ENCODE measurements around the gene COLQ. TPM values are rescaled to one million over a fixed set of nuclear protein-coding genes. Genes with fewer than 3 reads are reported as not detected.

COLQ gene
- total RNA-seq, 1 experiment from 2014 or later, result 1.9 TPM

DNA sequence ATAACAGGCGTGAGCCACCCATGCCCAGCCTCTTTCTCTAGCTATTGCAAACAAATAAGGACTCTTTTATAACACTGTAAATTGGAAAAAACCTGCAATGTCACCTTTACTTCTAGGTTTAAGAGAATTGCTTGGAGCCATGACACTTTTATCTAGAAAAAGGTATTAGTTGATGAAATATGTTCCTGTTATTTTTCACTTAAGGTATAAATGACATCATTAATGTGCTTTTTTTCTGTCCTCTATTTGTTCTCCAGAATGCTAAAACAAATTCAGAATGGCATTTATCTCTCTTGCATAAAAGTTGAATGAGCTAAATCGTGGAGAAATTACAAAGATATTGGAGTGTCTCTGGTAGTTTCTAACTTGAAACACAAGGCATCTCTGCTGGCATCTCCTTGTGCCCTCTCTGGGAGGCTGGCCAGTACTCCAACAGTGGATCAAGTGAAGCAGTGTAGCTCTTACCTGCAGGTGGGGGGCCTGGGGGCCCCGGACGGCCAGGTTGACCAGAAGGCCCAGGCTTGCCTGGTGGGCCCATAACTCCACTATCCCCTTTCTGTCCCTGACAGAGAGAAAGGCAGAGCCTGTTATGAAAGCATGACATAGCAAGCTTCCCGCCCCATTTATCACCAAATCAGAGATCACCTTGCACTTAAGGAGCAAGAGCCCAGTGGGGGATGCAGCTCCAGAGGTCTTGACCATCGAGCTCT, 55.5 kb downstream of the COLQ start (continued):
- TF ChIP-seq YY1 (IDR thresholded peaks at IDR 0.05; ENCODE audit: extremely low read depth, insufficient replicate concordance, low read depth, low read length) (no peak), FOSL1 (IDR thresholded peaks at IDR 0.05; ENCODE audit: low read depth) (no peak), ZNF274 (IDR thresholded peaks at IDR 0.05; ENCODE audit: low read depth, low read length) (no peak), CEBPB (IDR thresholded peaks at IDR 0.05; ENCODE audit: low read depth) (no peak), RAD21 (IDR thresholded peaks at IDR 0.05; ENCODE audit: low read depth) (no peak), ZFX (IDR thresholded peaks at IDR 0.05) (no peak)
- TF ChIP-seq, protein P1, sequence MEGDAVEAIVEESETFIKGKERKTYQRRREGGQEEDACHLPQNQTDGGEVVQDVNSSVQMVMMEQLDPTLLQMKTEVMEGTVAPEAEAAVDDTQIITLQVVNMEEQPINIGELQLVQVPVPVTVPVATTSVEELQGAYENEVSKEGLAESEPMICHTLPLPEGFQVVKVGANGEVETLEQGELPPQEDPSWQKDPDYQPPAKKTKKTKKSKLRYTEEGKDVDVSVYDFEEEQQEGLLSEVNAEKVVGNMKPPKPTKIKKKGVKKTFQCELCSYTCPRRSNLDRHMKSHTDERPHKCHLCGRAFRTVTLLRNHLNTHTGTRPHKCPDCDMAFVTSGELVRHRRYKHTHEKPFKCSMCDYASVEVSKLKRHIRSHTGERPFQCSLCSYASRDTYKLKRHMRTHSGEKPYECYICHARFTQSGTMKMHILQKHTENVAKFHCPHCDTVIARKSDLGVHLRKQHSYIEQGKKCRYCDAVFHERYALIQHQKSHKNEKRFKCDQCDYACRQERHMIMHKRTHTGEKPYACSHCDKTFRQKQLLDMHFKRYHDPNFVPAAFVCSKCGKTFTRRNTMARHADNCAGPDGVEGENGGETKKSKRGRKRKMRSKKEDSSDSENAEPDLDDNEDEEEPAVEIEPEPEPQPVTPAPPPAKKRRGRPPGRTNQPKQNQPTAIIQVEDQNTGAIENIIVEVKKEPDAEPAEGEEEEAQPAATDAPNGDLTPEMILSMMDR (IDR thresholded peaks at IDR 0.05 in 2 of 3, conservative IDR thresholded peaks at IDR 0.05 in 1 of 3; ENCODE audit: borderline replicate concordance in 1 of 3, insufficient read depth in 1 of 3, low read depth in 2 of 3, low read length in 2 of 3), result no peak
- TF ChIP-seq, protein P2, sequence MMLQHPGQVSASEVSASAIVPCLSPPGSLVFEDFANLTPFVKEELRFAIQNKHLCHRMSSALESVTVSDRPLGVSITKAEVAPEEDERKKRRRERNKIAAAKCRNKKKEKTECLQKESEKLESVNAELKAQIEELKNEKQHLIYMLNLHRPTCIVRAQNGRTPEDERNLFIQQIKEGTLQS (IDR thresholded peaks at IDR 0.05), result no peak

- ATAC-seq (no peak), DNase-seq (ENCODE audit: low read depth, low spot score) (no peak)
- Histone ChIP-seq H2AFZ (ENCODE audit: low read depth, low read length, poor library complexity, severe bottlenecking) (no peak overlapping the region), H4K20me1 (ENCODE audit: insufficient read depth) (no peaks in the 10 kb centered on the region), H3K27me3 (ENCODE audit: insufficient read depth, low read length) (no peaks in the 10 kb centered on the region), H3K36me3 (ENCODE audit: control insufficient read depth in 1 of 2, insufficient read depth in 2 of 2, low read length in 2 of 2) (no peaks in the 10 kb centered on the region), H3K9me3 (ENCODE audit: control insufficient read depth in 1 of 2, insufficient read depth in 1 of 2, low read depth in 1 of 2, low read length in 2 of 2) (no peaks in the 10 kb centered on the region), H3K4me1 (ENCODE audit: control insufficient read depth in 1 of 2, insufficient read depth in 2 of 2, low read length in 2 of 2) (peaks cover 0 to 13% of the 10 kb centered on the region in 2 experiments; a peak in 2 of 4 replicates), H3K4me2 (ENCODE audit: low read length) (no peak overlapping the region), H3K4me3 (replicated peaks in 1 of 2; ENCODE audit: low read depth in 1 of 2, low read length in 2 of 2) (no peak overlapping the region), H3K9me2 (ENCODE audit: insufficient read depth) (0 out of 2 replicates have a peak, but pooled peaks cover 3% of the 10 kb centered on the region), H3K79me2 (ENCODE audit: insufficient read depth, low read length) (no peaks in the 10 kb centered on the region), H3K27ac (ENCODE audit: low read depth, low read length) (no peak overlapping the region), H3K9ac (ENCODE audit: low read length) (no peak overlapping the region)
- no TSS peak for BruUV-seq (replicated peaks)
- POLR2A ChIA-PET, result no interaction called here
- intact Hi-C loops (cut with micrococcal nuclease), result no loop called here
- CTCF ChIA-PET, result no interaction called here
- RAD21 ChIA-PET (ENCODE audit: low non-redundant PET in 1 of 2, low total read pairs in 2 of 2, uncharacterized antibody in 2 of 2, unreplicated experiment in 2 of 2), result no interaction called here
- no peak for TF ChIP-seq TCF7L2 (IDR thresholded peaks at IDR 0.05; ENCODE audit: borderline replicate concordance, extremely low read depth, insufficient read depth, insufficient read length)
- no peak for TF ChIP-seq SP1 (IDR thresholded peaks at IDR 0.05; ENCODE audit: low read depth)
- no peak for TF ChIP-seq SIN3A (IDR thresholded peaks at IDR 0.05; ENCODE audit: low read depth)
- TF ChIP-seq SRF (IDR thresholded peaks at IDR 0.05; ENCODE audit: low read depth), result no peak
- no peak for TF ChIP-seq EZH2phosphoT487 (IDR thresholded peaks at IDR 0.05; ENCODE audit: borderline replicate concordance)
- TF ChIP-seq POLR2A (IDR thresholded peaks at IDR 0.05; ENCODE audit: borderline replicate concordance, extremely low read depth, insufficient read depth, insufficient read length), result no peak
- no peak for TF ChIP-seq RAD21 (IDR thresholded peaks at IDR 0.05; ENCODE audit: low read depth)
- TF ChIP-seq ZBTB33 (IDR thresholded peaks at IDR 0.05; ENCODE audit: extremely low read depth, insufficient replicate concordance, low read length), result no peak
- TF ChIP-seq, protein P1 (IDR thresholded peaks at IDR 0.05 in 2 of 3, conservative IDR thresholded peaks at IDR 0.05 in 1 of 3; ENCODE audit: borderline replicate concordance in 1 of 3, insufficient read depth in 1 of 3, low read depth in 2 of 3, low read length in 2 of 3), result no peak
- no peak for TF ChIP-seq POLR2AphosphoS5 (IDR thresholded peaks at IDR 0.05; ENCODE audit: low read depth, low read length)
- TF ChIP-seq EGR1 (IDR thresholded peaks at IDR 0.05; ENCODE audit: low read depth), result no peak
- no peak for TF ChIP-seq ELF1 (IDR thresholded peaks at IDR 0.05; ENCODE audit: borderline replicate concordance, low read depth)
These were observed 59.1 kb downstream of the COLQ start for GRCh38 chr3:15462451-15462850.
